Upper lobe of right lung (tissue), 1 donor: Measurements from ENCODE around the gene RPL22. TPM values are rescaled to one million over a fixed set of nuclear protein-coding genes. Genes with fewer than 3 reads are reported as not detected.

Source experiments
- ATAC-seq: fragments of 200-7000 bp; cut with Tn5 transposase; one replicate; pipeline ENCODE4 v1.9.1; 2020; ENCODE audit warnings: mild to moderate bottlenecking, moderate library complexity
- DNase-seq: peaks from one replicate; pipeline ENCODE4 v3.0.0-alpha.2; 2020
- H3K27ac ChIP-seq: fragments of 200-600 bp; one replicate; pipeline ENCODE4 v1.8.0; 2022
- H3K27me3 ChIP-seq: fragments of 200-600 bp; one replicate; pipeline ENCODE4 v1.8.0; 2022; ENCODE audit warnings: mild to moderate bottlenecking
- H3K36me3 ChIP-seq: fragments of 200-600 bp; one replicate; pipeline ENCODE4 v1.8.0; 2022
- H3K4me1 ChIP-seq: fragments of 200-600 bp; one replicate; pipeline ENCODE4 v1.8.0; 2022
- H3K4me3 ChIP-seq: fragments of 200-600 bp; one replicate; pipeline ENCODE4 v1.8.0; 2022; ENCODE audit warnings: mild to moderate bottlenecking
- H3K9me3 ChIP-seq: fragments of 200-600 bp; one replicate; pipeline ENCODE4 v1.8.0; 2022
- CTCF ChIP-seq: fragments of 200-600 bp; IDR thresholded peaks from one replicate; pipeline ENCODE4 v1.8.0; 2022; ENCODE audit warnings: antibody characterized with exemption
- intact Hi-C: fragments of 100-400 bp; cut with DNase I; formaldehyde crosslinking; loops from one replicate; pipeline ENCODE4 v1.11.0; 2022
- total RNA-seq: library from RNA; stranded (reverse); fragmentation: NEBNext Ultra II Directional; extraction: Animal tissue kit (Norgen Biotek cat#: 25700); gene quantifications from one replicate; pipeline ENCODE4 v1.2.1, GENCODE V29; 2021
- donor health status: DM: no; HTN: yes; CAD: no; lungs with severe emphysema.

The RPL22 gene
- total RNA-seq, 1 donor from 2014 or later = 308 TPM

- no peak for ATAC-seq
- Histone ChIP-seq H3K27me3 (peaks cover 9% of the 10 kb centered on the region), H3K4me3 (no peak overlapping the region), H3K36me3 (no peaks in the 10 kb centered on the region), H3K9me3 (no peaks in the 10 kb centered on the region), H3K27ac (no peak overlapping the region), H3K4me1 (no peaks in the 10 kb centered on the region)
- DNase-seq = no peak
- TF ChIP-seq CTCF = no peak
- intact Hi-C loops = no loop called here
Observed at GRCh38 chr1:6141592-6141991, 57.8 kb downstream of the RPL22 start.

GRCh38 chr1:6140413-6140812 lies 59.0 kb downstream of the RPL22 start:
- H3K27ac ChIP-seq = no peak overlapping the region
- intact Hi-C loops = no loop called here
- H3K4me3 ChIP-seq = no peak overlapping the region
- H3K36me3 ChIP-seq = no peaks in the 10 kb centered on the region
- no peaks in the 10 kb centered on the region for H3K9me3 ChIP-seq
- H3K27me3 ChIP-seq = no peaks in the 10 kb centered on the region
- DNase-seq (no peak), ATAC-seq (no peak)
- no peak for TF ChIP-seq CTCF
- no peaks in the 10 kb centered on the region for H3K4me1 ChIP-seq

GRCh38 chr1:6137758-6138157 lies 61.6 kb downstream of the RPL22 start:
- no peak for TF ChIP-seq CTCF
- no peaks in the 10 kb centered on the region for H3K9me3 ChIP-seq
- no peaks in the 10 kb centered on the region for H3K4me1 ChIP-seq
- DNase-seq = peak; percentile 19
- H3K27ac ChIP-seq = no peak overlapping the region
- H3K36me3 ChIP-seq = no peaks in the 10 kb centered on the region
- no peak for ATAC-seq
- H3K4me3 ChIP-seq = no peak overlapping the region
- H3K27me3 ChIP-seq = no peaks in the 10 kb centered on the region
- intact Hi-C loops = no loop called here

- Histone ChIP-seq H3K4me3 (no peak overlapping the region), H3K36me3 (no peaks in the 10 kb centered on the region), H3K9me3 (no peaks in the 10 kb centered on the region), H3K4me1 (no peaks in the 10 kb centered on the region), H3K27me3 (no peaks in the 10 kb centered on the region), H3K27ac (no peak overlapping the region)
- no peak for TF ChIP-seq CTCF
- DNase-seq (peak; percentile 44), ATAC-seq (no peak)
- intact Hi-C loops = no loop called here
Observed at GRCh38 chr1:6136516-6137220, 62.7 kb downstream of the RPL22 start.

Other genes with a start within 250 kb of the RPL22 start
- gene NPHP4, start 207.2 kb downstream of the RPL22 start, total RNA-seq = 14.6 TPM
- gene KCNAB2, start 153.7 kb downstream of the RPL22 start, total RNA-seq = 60.4 TPM
- gene CHD5, start 19.3 kb downstream of the RPL22 start, total RNA-seq = 0.23 TPM
- gene RNF207, start 6.5 kb upstream of the RPL22 start, total RNA-seq = 12.7 TPM
- gene ICMT, start 36.4 kb upstream of the RPL22 start, total RNA-seq = 56.9 TPM
- gene HES3, start 44.6 kb upstream of the RPL22 start, total RNA-seq = not detected
- gene GPR153, start 61.5 kb upstream of the RPL22 start, total RNA-seq = 16.9 TPM
- gene ACOT7, start 194.2 kb upstream of the RPL22 start, total RNA-seq = 22.8 TPM
- gene HES2, start 220.3 kb upstream of the RPL22 start, total RNA-seq = 5.7 TPM
- 4.3 TPM for gene ESPN, start 225.2 kb upstream of the RPL22 start, total RNA-seq